K562 (cell line): ENCODE measurements around the gene GAA. TPM values are rescaled to one million over a fixed set of nuclear protein-coding genes. Genes with fewer than 3 reads are reported as not detected.

ENCODE experiments used
- ATAC-seq: fragments of 200-7000 bp; cut with Tn5 transposase; 3 replicates; pipeline ENCODE4 v1.9.1; 2020; ENCODE audit warnings: moderate library complexity
- BruUV-seq: library from RNA; stranded (reverse); fragments of 400-500 nt; replicated peaks from 2 replicates; lab custom pipeline; 2021; lab: Mats Ljungman, UMichigan
- CTCF ChIA-PET: fragments of 300-600 bp; formaldehyde crosslinking; extraction: SDS; loops from one replicate; lab custom pipeline; 2021; ENCODE audit warnings: low intra/inter-chr PET ratio; lab: Yijun Ruan, JAX
- POLR2A ChIA-PET: fragments of 300-600, 350-650 bp; sonication (Branson Sonifier 250); formaldehyde crosslinking; extraction: SDS; loops from one replicate; lab custom pipeline; 2021; ENCODE audit warnings: antibody characterized with exemption, inconsistent platforms; lab: Yijun Ruan, JAX
- DNase-seq, 4 experiments: peaks; one replicate each; pipeline versions ENCODE4 v3.0.0 to v3.0.0-alpha.2; 2011 to 2018; ENCODE audit warnings: low spot score in 3 of 4, mixed read lengths in 3 of 4; ENCODE audit errors: extremely low read depth in 1 of 4
- FAIRE-seq: peaks from 2 replicates; lab custom pipeline; 2011; peaks lifted over from hg19 to GRCh38; lab: Jason Lieb, UNC
- H2AFZ ChIP-seq: 2 replicates; pipeline ENCODE4 v1.6.0; 2011; ENCODE audit warnings: low read depth, low read length, control low read depth, inconsistent platforms
- H3K27ac ChIP-seq: fragments of 200-600 bp; 3 replicates; pipeline ENCODE4 v1.8.0; 2011; ENCODE audit warnings: low read depth, mild to moderate bottlenecking, control low read depth, inconsistent platforms, low read length, moderate library complexity, mixed read lengths; ENCODE audit errors: extremely low read depth
- H3K27me3 ChIP-seq, 2 experiments: fragments of 300-600 bp in 1 of 2; 2 replicates in 1 of 2; 3 replicates in 1 of 2; pipeline versions ENCODE4 v1.6.0 to v1.8.0; 2011; ENCODE audit warnings: inconsistent platforms in 2 of 2, low read length in 2 of 2, mild to moderate bottlenecking in 1 of 2, mixed read lengths in 1 of 2, moderate library complexity in 1 of 2; ENCODE audit not compliant: control insufficient read depth in 2 of 2, insufficient read depth in 2 of 2
- H3K36me3 ChIP-seq: fragments of 300-600 bp; 3 replicates; pipeline ENCODE4 v1.8.0; 2011; ENCODE audit warnings: mild to moderate bottlenecking, low read length, inconsistent platforms; ENCODE audit not compliant: control insufficient read depth, insufficient read depth
- H3K4me1 ChIP-seq, 2 experiments: fragments of 200-600 bp in 1 of 2; replicated peaks in 1 of 2; 2 replicates in 1 of 2; 3 replicates in 1 of 2; pipeline versions ENCODE4 v1.5.1 to v1.8.0; 2011; ENCODE audit warnings: inconsistent platforms in 2 of 2, low read length in 2 of 2, mild to moderate bottlenecking in 1 of 2, mixed read lengths in 1 of 2, moderate library complexity in 1 of 2; ENCODE audit not compliant: control insufficient read depth in 2 of 2, insufficient read depth in 2 of 2
- H3K4me2 ChIP-seq: 2 replicates; pipeline ENCODE4 v1.6.1; 2011; ENCODE audit warnings: low read length, control low read depth, inconsistent platforms, mixed read lengths; ENCODE audit not compliant: insufficient read depth
- H3K4me3 ChIP-seq: fragments of 200-600 bp; sonication (generic), shearing (Covaris generic); 2 replicates; pipeline ENCODE4 v1.5.1; 2016; ENCODE audit warnings: control low read depth, inconsistent platforms
- H3K79me2 ChIP-seq: fragments of 200-600 bp; 3 replicates; pipeline ENCODE4 v1.8.0; 2011; ENCODE audit warnings: low read length, inconsistent platforms; ENCODE audit not compliant: control insufficient read depth, insufficient read depth
- H3K9ac ChIP-seq, 2 experiments: 2 replicates each; pipeline versions ENCODE4 v1.6.0 to v1.6.1; 2011; ENCODE audit warnings: low read depth in 2 of 2, low read length in 2 of 2, control low read depth in 1 of 2, inconsistent platforms in 1 of 2, mild to moderate bottlenecking in 1 of 2, mixed read lengths in 1 of 2; ENCODE audit not compliant: insufficient read depth in 1 of 2
- H3K9me1 ChIP-seq: one replicate; pipeline ENCODE4 v1.6.0; 2011; ENCODE audit warnings: inconsistent platforms, mild to moderate bottlenecking, low read length, moderate library complexity; ENCODE audit not compliant: control insufficient read depth, insufficient read depth
- H3K9me3 ChIP-seq: replicated peaks from 2 replicates; pipeline ENCODE4 v1.5.1; 2011; ENCODE audit warnings: low read depth, low read length, inconsistent platforms; ENCODE audit not compliant: control insufficient read depth, insufficient read depth
- H4K20me1 ChIP-seq: replicated peaks from 2 replicates; pipeline ENCODE4 v1.6.1; 2011; ENCODE audit warnings: low read length, inconsistent platforms, mixed read lengths; ENCODE audit not compliant: control insufficient read depth, insufficient read depth
- BACH1 ChIP-seq: fragments of 200-800 bp; sonication (Bioruptor generic); IDR thresholded peaks from 2 replicates; pipeline ENCODE4 v1.6.1; 2016; ENCODE audit warnings: missing genetic modification characterization, missing compliant biosample characterization
- ELF4 ChIP-seq: fragments of 450-650 bp; formaldehyde crosslinking; IDR thresholded peaks from 2 replicates; pipeline ENCODE4 v1.4.0; 2022; ENCODE audit warnings: missing genetic modification characterization
- ETS2 ChIP-seq: IDR thresholded peaks from 2 replicates; pipeline ENCODE4 v1.6.1; 2016; ENCODE audit warnings: borderline replicate concordance, missing genetic modification characterization, mild to moderate bottlenecking, moderate library complexity, missing compliant biosample characterization; ENCODE audit not compliant: poor library complexity, severe bottlenecking
- HDAC3 ChIP-seq: fragments of 450-650 bp; IDR thresholded peaks from 2 replicates; pipeline ENCODE4 v1.6.1; 2018; ENCODE audit warnings: borderline replicate concordance, mild to moderate bottlenecking, moderate library complexity; ENCODE audit not compliant: partially characterized antibody
- HNRNPK ChIP-seq: fragments of 200-400 bp; formaldehyde crosslinking; IDR thresholded peaks from one replicate; pipeline ENCODE4 v1.6.1; 2018; ENCODE audit warnings: mild to moderate bottlenecking, low read depth, low read length; ENCODE audit not compliant: poor library complexity, severe bottlenecking
- JUND ChIP-seq, 2 experiments: IDR thresholded peaks; 2 replicates in 1 of 2; 3 replicates in 1 of 2; pipeline ENCODE4 v1.6.1; 2011; ENCODE audit warnings: borderline replicate concordance in 2 of 2, low read depth in 2 of 2, low read length in 2 of 2, improper control_type of control experiment in 1 of 2, missing biosample characterization in 1 of 2, missing genetic modification characterization in 1 of 2, missing genetic modification reagents in 1 of 2
- NCOA4 ChIP-seq: fragments of 450-650 bp; IDR thresholded peaks from 2 replicates; pipeline ENCODE4 v1.6.1; 2018; ENCODE audit warnings: mild to moderate bottlenecking; ENCODE audit not compliant: partially characterized antibody
- RBM17 ChIP-seq: fragments of 200-400 bp; formaldehyde crosslinking; IDR thresholded peaks from 2 replicates; pipeline ENCODE4 v1.6.1; 2017; ENCODE audit warnings: low read depth, mild to moderate bottlenecking, low read length, borderline replicate concordance
- RUNX1 ChIP-seq: sonication (generic); IDR thresholded peaks from 2 replicates; pipeline ENCODE4 v1.6.1; 2016; ENCODE audit warnings: antibody characterized with exemption, low read depth
- SIRT6 ChIP-seq: IDR thresholded peaks from one replicate; pipeline ENCODE4 v1.6.1; 2012; ENCODE audit warnings: low read depth, mild to moderate bottlenecking, control low read depth, inconsistent platforms, low read length, moderate library complexity
- TAF9B ChIP-seq: fragments of 450-650 bp; IDR thresholded peaks from 2 replicates; pipeline ENCODE4 v1.6.1; 2018; ENCODE audit warnings: mild to moderate bottlenecking; ENCODE audit not compliant: partially characterized antibody
- TBP ChIP-seq: optimal IDR thresholded peaks from 2 replicates; pipeline ENCODE3; 2011; ENCODE audit warnings: low read depth, low read length, improper control_type of control experiment
- ZEB2 ChIP-seq: fragments of 450-650 bp; IDR thresholded peaks from 2 replicates; pipeline ENCODE4 v1.6.1; 2016
- whole genome bisulfite sequencing: fragments of 100-300 bp; shearing (Covaris generic); methylation state at CpG from one replicate; pipeline ENCODE4 v1.1.6; 2016; ENCODE audit warnings: low coverage, mixed read lengths; ENCODE audit not compliant: insufficient coverage; ENCODE audit errors: missing lambda C conversion rate; 5-methylcytosine and 5-hydroxymethylcytosine counted together
- in situ Hi-C: fragments of 300-500 bp; cut with MboI; formaldehyde crosslinking; loops from 4 replicates; pipeline ENCODE4 v1.15.0; 2018; ENCODE audit warnings: inconsistent platforms, mixed read lengths
- intact Hi-C: fragments of 100-400 bp; cut with micrococcal nuclease; formaldehyde crosslinking; loops from 2 replicates; pipeline ENCODE4 v1.14.2; 2022
- polyA plus RNA-seq, 8 experiments: library from polyadenylated mRNA; depleted of rRNA in 4 of 8; stranded (reverse) in 5 of 8; unstranded in 3 of 8; fragments of >200 nt; fragmentation: Nextera tagmentation in 2 of 8; fragmentation: Illumina TruSeq in 1 of 8; extraction: Ambion mirVana in 2 of 8; extraction: Trizol in 1 of 8; gene quantifications; 2 replicates each; pipeline versions ENCODE4 v1.2.1 to v1.2.3, GENCODE V29; 2011 to 2014; ENCODE audit warnings: inconsistent platforms in 1 of 8, missing spikeins in 1 of 8
- total RNA-seq, 7 experiments: library from RNA; depleted of rRNA in 6 of 7; stranded (reverse); fragments of >200 nt in 6 of 7; fragmentation: Illumina TruSeq in 2 of 7; extraction: Trizol in 2 of 7; gene quantifications; 2 replicates each; pipeline versions ENCODE4 v1.2.1 to v1.2.3, GENCODE V29; 2011 to 2021; ENCODE audit warnings: low replicate concordance in 1 of 7

GAA gene
- total and polyA plus RNA-seq, 9 of the 15 experiments (the other 6 are each of a cell fraction or from before 2014, with no cell fraction given) = 0.15 to 6.4 (median 1.7) TPM

GRCh38 chr17:80126449-80126715 is 25.0 kb downstream of the GAA start:
- no peaks in the 10 kb centered on the region for H3K36me3 ChIP-seq
- no peaks in the 10 kb centered on the region for H3K9me1 ChIP-seq
- H3K27me3 ChIP-seq = peaks cover 22 to 36% of the 10 kb centered on the region in 2 experiments; a peak in 4 of 5 replicates
- ChIA-PET POLR2A (interaction anchor here (0.8 to 1.4 kb wide), 3 partner anchors 16 to 21 kb away, joined by 3 to 4 read pairs (median 4); no protein-coding TSS in a partner anchor), CTCF (no interaction called here)
- no peaks in the 10 kb centered on the region for H3K9me3 ChIP-seq
- ATAC-seq = no peak
- no peak overlapping the region for H3K9ac ChIP-seq
- TF ChIP-seq ELF4 = no peak
- no peak for TF ChIP-seq TAF9B
- TF ChIP-seq HNRNPK = no peak
- no peak for TF ChIP-seq ETS2 (tag)
- no peak for TF ChIP-seq NCOA4
- TF ChIP-seq JUND (IDR thresholded peaks at IDR 0.05; ENCODE audit: borderline replicate concordance, low read depth, low read length) = no peak
- TF ChIP-seq JUND (tag; IDR thresholded peaks at IDR 0.05; ENCODE audit: borderline replicate concordance, low read depth, low read length) = no peak
- TF ChIP-seq HDAC3 = no peak
- TF ChIP-seq RBM17 = no peak
- no peak for TF ChIP-seq ZEB2
- TF ChIP-seq RUNX1 = no peak
- no peak for TF ChIP-seq SIRT6
- TF ChIP-seq TBP = no peak
- no peak for TF ChIP-seq BACH1 (tag)
- no peak for FAIRE-seq
- H4K20me1 ChIP-seq = no peaks in the 10 kb centered on the region
- H3K4me3 ChIP-seq = no peak overlapping the region
- no peaks in the 10 kb centered on the region for H3K79me2 ChIP-seq
- in situ Hi-C loops = no loop called here
- H2AFZ ChIP-seq = no peak overlapping the region
- DNase-seq = no peak
- WGBS = 23% methylated on average over 3 of the region's 3 CpGs
- no TSS peak for BruUV-seq
- H3K4me2 ChIP-seq = no peak overlapping the region
- H3K4me1 ChIP-seq = peaks cover 0 to 7% of the 10 kb centered on the region in 2 experiments; a peak in 2 of 5 replicates
- H3K27ac ChIP-seq = no peak overlapping the region
- intact Hi-C loops = loop anchor here (5.0 kb wide), 1 partner anchor 119 kb away; no protein-coding TSS in a partner anchor
